Esophagus (tissue), 2 donors: ENCODE data around the gene RAMP3. TPM values are rescaled to one million over a fixed set of nuclear protein-coding genes. Genes with fewer than 3 reads are reported as not detected.

Experiments used
- H3K27ac ChIP-seq, 2 donors: one replicate each; pipeline ENCODE4 v1.5.1; 2013; ENCODE audit warnings: low read depth in 2 of 2, mild to moderate bottlenecking in 2 of 2, inconsistent platforms in 1 of 2, low read length in 1 of 2, moderate library complexity in 1 of 2
- H3K27me3 ChIP-seq, 2 donors: one replicate each; pipeline ENCODE4 v1.6.1; 2013; ENCODE audit warnings: low read length in 2 of 2, control low read depth in 1 of 2, mild to moderate bottlenecking in 1 of 2; ENCODE audit not compliant: insufficient read depth in 2 of 2, control insufficient read depth in 1 of 2
- H3K36me3 ChIP-seq, 2 donors: one replicate each; pipeline ENCODE4 v1.6.1; 2013; ENCODE audit warnings: low read length in 1 of 2; ENCODE audit not compliant: control insufficient read depth in 2 of 2, insufficient read depth in 2 of 2
- H3K4me1 ChIP-seq, 2 donors: one replicate each; pipeline ENCODE4 v1.6.1; 2013; ENCODE audit warnings: low read length in 1 of 2; ENCODE audit not compliant: control insufficient read depth in 2 of 2, insufficient read depth in 2 of 2
- H3K4me3 ChIP-seq, 2 donors: one replicate each; pipeline ENCODE4 v1.5.1; 2013; ENCODE audit warnings: low read length in 2 of 2, mild to moderate bottlenecking in 2 of 2, low read depth in 1 of 2, moderate library complexity in 1 of 2
- H3K9me3 ChIP-seq, 2 donors: one replicate each; pipeline ENCODE4 v1.6.1; 2013; ENCODE audit warnings: mild to moderate bottlenecking in 2 of 2, low read depth in 1 of 2, low read length in 1 of 2, moderate library complexity in 1 of 2; ENCODE audit not compliant: control insufficient read depth in 2 of 2, insufficient read depth in 1 of 2
- WGBS, 2 donors: extraction: QIAGEN DNeasy Blood & Tissue Kit; methylation state at CpG; one replicate each; pipeline ENCODE4 v1.1.7; 2013; 5-methylcytosine and 5-hydroxymethylcytosine counted together
- polyA plus RNA-seq, 2 donors: library from polyadenylated mRNA; stranded (reverse); fragments of 200-250 nt; gene quantifications; one replicate each; pipeline ENCODE4 v1.2.3, GENCODE V29; 2013
- donor health status: healthy with polysubstance abuse.
- donor health status: Bipolar disorder and iron deficiency.

RAMP3 gene
- polyA plus RNA-seq, 2 donors: 8.5 to 12.1 TPM

- 80 to 91% methylated on average over 7 of the region's 7 CpGs for WGBS, 2 donors
- H3K9me3 ChIP-seq: no peaks in the 10 kb centered on the region
- no peaks in the 10 kb centered on the region for H3K27me3 ChIP-seq
These were observed 11.7 kb upstream of the RAMP3 start for GRCh38 chr7:45145881-45146280.

GRCh38 chr7:45146531-45147379, 10.8 kb upstream of the RAMP3 start:
- 78 to 82% methylated on average over 19 of the region's 19 CpGs for WGBS, 2 donors
- no peaks in the 10 kb centered on the region for H3K36me3 ChIP-seq

More at GRCh38 chr7:45145881-45146280, 11.7 kb upstream of the RAMP3 start:
- H3K36me3 ChIP-seq: no peaks in the 10 kb centered on the region
- no peak overlapping the region for H3K4me3 ChIP-seq
- no peaks in the 10 kb centered on the region for H3K4me1 ChIP-seq
- H3K27ac ChIP-seq: no peak overlapping the region

GRCh38 chr7:45147858-45148652, 9.5 kb upstream of the RAMP3 start:
- 58 to 59% methylated on average over 31 to 32 of the region's 32 CpGs for whole genome bisulfite sequencing, 2 donors
- no peaks in the 10 kb centered on the region for H3K4me1 ChIP-seq
- H3K4me3 ChIP-seq: no peak overlapping the region
- H3K27ac ChIP-seq: no peak overlapping the region
- H3K27me3 ChIP-seq: no peaks in the 10 kb centered on the region
- peaks cover 0 to 2% of the 10 kb centered on the region in 2 donors for H3K9me3 ChIP-seq
- H3K36me3 ChIP-seq: no peaks in the 10 kb centered on the region

More at GRCh38 chr7:45146531-45147379, 10.8 kb upstream of the RAMP3 start:
- Histone ChIP-seq H3K4me3 (no peak overlapping the region), H3K27ac (no peak overlapping the region), H3K4me1 (no peaks in the 10 kb centered on the region), H3K27me3 (no peaks in the 10 kb centered on the region), H3K9me3 (peaks cover 0 to 2% of the 10 kb centered on the region in 2 donors)

GRCh38 chr7:45148653-45148973, 9.0 kb upstream of the RAMP3 start:
- H3K4me3 ChIP-seq: no peak overlapping the region
- no peaks in the 10 kb centered on the region for H3K27me3 ChIP-seq
- peaks cover 0 to 2% of the 10 kb centered on the region in 2 donors for H3K9me3 ChIP-seq
- no peaks in the 10 kb centered on the region for H3K36me3 ChIP-seq
- no peak overlapping the region for H3K27ac ChIP-seq
- no peaks in the 10 kb centered on the region for H3K4me1 ChIP-seq
- 80 to 85% methylated on average over 10 of the region's 10 CpGs for WGBS, 2 donors

GRCh38 chr7:45149606-45150005, 8.0 kb upstream of the RAMP3 start:
- Histone ChIP-seq H3K4me1 (no peaks in the 10 kb centered on the region), H3K36me3 (no peaks in the 10 kb centered on the region), H3K4me3 (no peak overlapping the region), H3K27me3 (no peaks in the 10 kb centered on the region), H3K9me3 (peaks cover 0 to 2% of the 10 kb centered on the region in 2 donors), H3K27ac (no peak overlapping the region)
- WGBS, 2 donors: 74 to 77% methylated on average over 5 of the region's 5 CpGs

GRCh38 chr7:45150199-45150598, 7.4 kb upstream of the RAMP3 start:
- Histone ChIP-seq H3K27me3 (no peaks in the 10 kb centered on the region), H3K9me3 (peaks cover 0 to 2% of the 10 kb centered on the region in 2 donors), H3K4me1 (no peaks in the 10 kb centered on the region), H3K36me3 (no peaks in the 10 kb centered on the region), H3K27ac (no peak overlapping the region), H3K4me3 (no peak overlapping the region)
- 83 to 84% methylated on average over 11 of the region's 11 CpGs for WGBS, 2 donors

- WGBS, 2 donors: 73 to 74% methylated on average over 9 of the region's 9 CpGs
- no peaks in the 10 kb centered on the region for H3K27me3 ChIP-seq
- H3K27ac ChIP-seq: no peak overlapping the region
- H3K9me3 ChIP-seq: peaks cover 0 to 2% of the 10 kb centered on the region in 2 donors
- no peaks in the 10 kb centered on the region for H3K4me1 ChIP-seq
- no peaks in the 10 kb centered on the region for H3K36me3 ChIP-seq
- no peak overlapping the region for H3K4me3 ChIP-seq
These were observed 6.4 kb upstream of the RAMP3 start for GRCh38 chr7:45151131-45151684.

- Histone ChIP-seq H3K27me3 (no peaks in the 10 kb centered on the region), H3K36me3 (no peaks in the 10 kb centered on the region), H3K27ac (no peak overlapping the region), H3K9me3 (peaks cover 0 to 2% of the 10 kb centered on the region in 2 donors), H3K4me3 (no peak overlapping the region), H3K4me1 (no peaks in the 10 kb centered on the region)
- WGBS, 2 donors: 47 to 63% methylated on average over 3 of the region's 3 CpGs
These were observed 5.6 kb upstream of the RAMP3 start for GRCh38 chr7:45151967-45152366.

GRCh38 chr7:45153233-45153632, 4.4 kb upstream of the RAMP3 start:
- Histone ChIP-seq H3K36me3 (no peaks in the 10 kb centered on the region), H3K4me3 (no peak overlapping the region), H3K27me3 (peaks cover 0 to 3% of the 10 kb centered on the region in 2 donors), H3K4me1 (no peaks in the 10 kb centered on the region), H3K9me3 (peaks cover 0 to 2% of the 10 kb centered on the region in 2 donors), H3K27ac (no peak overlapping the region)
- 47 to 59% methylated on average over 3 of the region's 3 CpGs for WGBS, 2 donors
